Left lung (tissue), 10 donors: ENCODE measurements around the gene TMEM139. TPM values are rescaled to one million over a fixed set of nuclear protein-coding genes. Genes with fewer than 3 reads are reported as not detected.

Experiments used
- ATAC-seq: fragments of 200-7000 bp; cut with Tn5 transposase; one replicate; pipeline ENCODE4 v1.9.1; 2020; ENCODE audit warnings: moderate library complexity
- DNase-seq, 4 donors: peaks; one replicate each; pipeline ENCODE4 v3.0.0-alpha.2; 2013 to 2020
- H3K27ac ChIP-seq, 2 donors: fragments of 200-600 bp; sonication (generic) in 1 of 2; one replicate each; pipeline versions ENCODE4 v1.5.0 to v1.8.0; 2020 to 2021
- H3K27me3 ChIP-seq, 2 donors: fragments of 200-600 bp; sonication (generic) in 1 of 2; one replicate each; pipeline versions ENCODE4 v1.5.0 to v1.8.0; 2020 to 2021
- H3K36me3 ChIP-seq, 2 donors: fragments of 200-600 bp; sonication (generic) in 1 of 2; one replicate each; pipeline versions ENCODE4 v1.5.0 to v1.8.0; 2020 to 2021
- H3K4me1 ChIP-seq, 2 donors: fragments of 200-600 bp; one replicate each; pipeline ENCODE4 v1.8.0; 2021
- H3K4me3 ChIP-seq, 2 donors: fragments of 200-600 bp; sonication (generic) in 1 of 2; one replicate each; pipeline versions ENCODE4 v1.5.0 to v1.8.0; 2020 to 2021; ENCODE audit warnings: mild to moderate bottlenecking in 1 of 2
- H3K9me3 ChIP-seq, 2 donors: fragments of 200-600 bp; sonication (generic) in 1 of 2; one replicate each; pipeline versions ENCODE4 v1.5.0 to v1.8.0; 2020 to 2021
- intact Hi-C, 2 donors: fragments of 100-400 bp; cut with DNase I; formaldehyde crosslinking; loops; one replicate each; pipeline versions ENCODE4 v1.11.2 to v1.14.2; 2022
- polyA plus RNA-seq, 6 donors: library from polyadenylated mRNA; unstranded; fragments of 120-200 nt; gene quantifications; one replicate each; pipeline ENCODE4 v1.2.1, GENCODE V29; 2013; ENCODE audit not compliant: insufficient read length in 6 of 6
- total RNA-seq, 2 donors: library from RNA; stranded (reverse); fragmentation: NEBNext Ultra II Directional; extraction: Animal tissue kit (Norgen Biotek cat#: 25700); gene quantifications; one replicate each; pipeline ENCODE4 v1.2.1, GENCODE V29; 2021
- TF ChIP-seq, protein P1 (sequence below), 2 donors: fragments of 200-600 bp; sonication (generic) in 1 of 2; IDR thresholded peaks; one replicate each; pipeline versions ENCODE4 v1.5.0 to v1.8.0; 2021; ENCODE audit warnings: antibody characterized with exemption in 2 of 2
- donor health status: DM: no; HTN: yes; CAD: no.
- donor health status: DM: no; HTN: no; CAD: no.

TMEM139 gene
- total and polyA plus RNA-seq, 8 donors, result 3.0 to 48.1 (median 7.9) TPM

DNA sequence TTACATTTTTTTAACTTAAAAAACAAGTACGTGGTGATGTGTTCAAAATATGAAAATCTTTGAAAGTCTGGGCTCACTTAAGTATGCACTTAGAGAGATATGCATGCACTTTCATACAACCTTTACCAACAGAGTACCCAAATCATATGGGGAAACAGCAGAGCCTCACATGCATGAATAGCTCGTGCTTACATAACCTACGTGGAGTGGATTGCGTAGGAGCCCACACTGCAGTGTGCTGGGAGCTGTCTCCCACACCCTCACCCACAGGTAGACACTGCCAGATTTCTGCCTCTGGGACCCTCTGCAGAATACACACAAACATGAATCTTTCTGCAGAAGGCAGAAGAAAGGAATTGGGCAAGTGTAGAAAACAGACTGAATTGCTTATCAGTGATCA lies 31.7 kb downstream of the TMEM139 start:
- Histone ChIP-seq H3K9me3 (no peaks in the 10 kb centered on the region), H3K27me3 (no peaks in the 10 kb centered on the region), H3K36me3 (no peaks in the 10 kb centered on the region), H3K4me1 (peaks cover 0 to 8% of the 10 kb centered on the region in 2 donors), H3K4me3 (no peak overlapping the region), H3K27ac (no peak overlapping the region)
- no peak for DNase-seq
- intact Hi-C loops, result no loop called here
- no peak for ATAC-seq
- TF ChIP-seq, protein P1, sequence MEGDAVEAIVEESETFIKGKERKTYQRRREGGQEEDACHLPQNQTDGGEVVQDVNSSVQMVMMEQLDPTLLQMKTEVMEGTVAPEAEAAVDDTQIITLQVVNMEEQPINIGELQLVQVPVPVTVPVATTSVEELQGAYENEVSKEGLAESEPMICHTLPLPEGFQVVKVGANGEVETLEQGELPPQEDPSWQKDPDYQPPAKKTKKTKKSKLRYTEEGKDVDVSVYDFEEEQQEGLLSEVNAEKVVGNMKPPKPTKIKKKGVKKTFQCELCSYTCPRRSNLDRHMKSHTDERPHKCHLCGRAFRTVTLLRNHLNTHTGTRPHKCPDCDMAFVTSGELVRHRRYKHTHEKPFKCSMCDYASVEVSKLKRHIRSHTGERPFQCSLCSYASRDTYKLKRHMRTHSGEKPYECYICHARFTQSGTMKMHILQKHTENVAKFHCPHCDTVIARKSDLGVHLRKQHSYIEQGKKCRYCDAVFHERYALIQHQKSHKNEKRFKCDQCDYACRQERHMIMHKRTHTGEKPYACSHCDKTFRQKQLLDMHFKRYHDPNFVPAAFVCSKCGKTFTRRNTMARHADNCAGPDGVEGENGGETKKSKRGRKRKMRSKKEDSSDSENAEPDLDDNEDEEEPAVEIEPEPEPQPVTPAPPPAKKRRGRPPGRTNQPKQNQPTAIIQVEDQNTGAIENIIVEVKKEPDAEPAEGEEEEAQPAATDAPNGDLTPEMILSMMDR (IDR thresholded peaks at IDR 0.05), result no peak

DNA sequence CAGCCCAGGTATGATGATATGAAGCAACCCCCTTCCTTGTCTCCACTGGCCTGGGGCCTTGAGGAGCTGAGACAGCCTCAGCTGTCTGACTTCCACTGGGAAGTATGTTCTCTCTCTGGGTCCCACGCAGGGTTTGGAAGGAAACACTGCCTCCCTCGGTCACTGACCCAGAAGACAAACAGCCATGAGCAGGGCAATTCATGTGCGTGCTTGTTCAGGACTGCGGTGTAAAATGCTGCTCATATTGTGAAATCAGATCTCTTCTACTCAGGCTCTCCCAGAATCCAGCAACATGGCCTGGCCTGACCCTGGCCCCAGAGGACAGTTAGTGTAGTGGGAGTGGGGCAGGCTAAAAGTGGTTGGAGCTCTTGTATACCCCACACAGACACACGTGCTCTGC lies 33.9 kb downstream of the TMEM139 start:
- peaks cover 0 to 8% of the 10 kb centered on the region in 2 donors for H3K4me1 ChIP-seq
- no peaks in the 10 kb centered on the region for H3K27me3 ChIP-seq
- DNase-seq, result no peak
- no peaks in the 10 kb centered on the region for H3K9me3 ChIP-seq
- TF ChIP-seq, protein P1 (IDR thresholded peaks at IDR 0.05), result no peak
- no peaks in the 10 kb centered on the region for H3K36me3 ChIP-seq
- H3K4me3 ChIP-seq, result no peak overlapping the region
- no peak overlapping the region for H3K27ac ChIP-seq
- intact Hi-C loops, result no loop called here
- peak; percentile 42 for ATAC-seq

DNA sequence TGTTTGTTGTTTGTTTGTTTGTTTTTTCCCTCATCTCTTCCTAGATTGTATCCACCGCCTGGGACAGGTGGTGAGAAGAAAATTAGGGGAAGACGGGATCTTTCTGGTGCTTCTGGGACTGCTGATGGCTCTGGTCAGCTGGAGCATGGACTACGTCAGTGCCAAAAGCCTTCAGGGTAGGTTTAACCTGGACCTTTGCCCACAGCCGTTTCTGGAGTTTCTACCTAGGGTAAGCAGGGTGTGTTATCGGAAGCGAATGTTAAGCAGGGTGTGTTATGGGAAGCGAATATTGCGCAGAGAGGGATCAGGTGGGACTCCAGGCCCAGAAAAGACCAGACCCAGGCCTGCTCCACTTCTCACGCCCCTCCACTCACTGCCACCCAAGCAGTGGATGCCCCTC lies 35.9 kb downstream of the TMEM139 start:
- Histone ChIP-seq H3K9me3 (no peaks in the 10 kb centered on the region), H3K36me3 (no peaks in the 10 kb centered on the region), H3K27me3 (no peaks in the 10 kb centered on the region), H3K4me3 (no peak overlapping the region), H3K4me1 (no peaks in the 10 kb centered on the region), H3K27ac (no peak overlapping the region)
- TF ChIP-seq, protein P1 (IDR thresholded peaks at IDR 0.05), result no peak
- intact Hi-C loops, result no loop called here
- ATAC-seq (no peak), DNase-seq (no peak)

DNA sequence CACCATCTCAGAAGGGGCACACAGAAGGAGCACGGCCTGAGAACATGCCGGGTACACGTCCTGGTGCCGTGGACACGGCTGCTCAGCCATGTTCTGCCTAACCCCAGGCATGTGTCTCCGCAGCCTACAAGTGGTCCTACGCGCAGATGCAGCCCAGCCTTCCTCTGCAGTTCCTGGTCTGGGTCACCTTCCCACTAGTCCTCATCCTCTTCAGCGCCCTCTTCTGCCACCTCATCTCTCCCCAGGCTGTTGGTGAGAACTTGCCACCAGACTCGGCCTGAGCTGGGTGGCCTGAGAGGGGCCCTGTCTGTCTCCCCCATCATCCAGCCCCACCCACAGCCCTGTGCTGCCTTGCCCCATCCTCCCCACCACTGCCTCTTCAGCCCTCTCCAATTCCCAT lies 36.5 kb downstream of the TMEM139 start:
- H3K9me3 ChIP-seq, result no peaks in the 10 kb centered on the region
- no peaks in the 10 kb centered on the region for H3K27me3 ChIP-seq
- TF ChIP-seq, protein P1 (IDR thresholded peaks at IDR 0.05), result no peak
- no peak for DNase-seq
- no peaks in the 10 kb centered on the region for H3K4me1 ChIP-seq
- H3K27ac ChIP-seq, result no peak overlapping the region
- H3K4me3 ChIP-seq, result no peak overlapping the region
- intact Hi-C loops, result no loop called here
- no peak for ATAC-seq
- H3K36me3 ChIP-seq, result no peaks in the 10 kb centered on the region

DNA sequence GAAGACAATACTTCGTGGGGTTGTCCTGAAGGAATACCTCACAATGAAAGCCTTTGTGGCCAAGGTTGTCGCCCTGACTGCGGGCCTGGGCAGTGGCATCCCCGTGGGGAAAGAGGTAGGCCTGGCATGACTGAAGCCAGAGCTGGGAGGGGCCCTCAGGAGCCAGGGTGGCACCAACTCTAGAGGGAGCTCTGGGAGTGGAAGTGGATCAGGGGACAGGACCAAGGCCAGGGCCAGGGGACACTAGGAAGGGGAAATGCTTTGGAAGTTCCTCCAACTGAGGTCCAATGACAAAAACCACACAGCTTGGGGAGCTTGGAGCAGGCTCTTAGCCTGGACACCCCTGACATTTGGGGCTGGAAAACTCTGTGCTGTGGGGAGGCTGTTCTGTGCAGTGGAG lies 37.0 kb downstream of the TMEM139 start:
- no peaks in the 10 kb centered on the region for H3K36me3 ChIP-seq
- no peaks in the 10 kb centered on the region for H3K27me3 ChIP-seq
- TF ChIP-seq, protein P1 (IDR thresholded peaks at IDR 0.05), result no peak
- no peak overlapping the region for H3K27ac ChIP-seq
- DNase-seq (peak in 1 of 4 donors; percentile 57), ATAC-seq (peak; percentile 73)
- no peaks in the 10 kb centered on the region for H3K4me1 ChIP-seq
- H3K9me3 ChIP-seq, result no peaks in the 10 kb centered on the region
- intact Hi-C loops, result no loop called here
- H3K4me3 ChIP-seq, result no peak overlapping the region
